MG63 (cell line): ENCODE measurements around the gene DHRS12. TPM values are rescaled to one million over a fixed set of nuclear protein-coding genes. Genes with fewer than 3 reads are reported as not detected.

Source experiments
- DNase-seq: peaks from one replicate; pipeline ENCODE4 v3.0.0-alpha.2; 2020
- H3K27me3 ChIP-seq: fragments of 250-450 bp; sonication (Bioruptor Pico); 2 replicates; pipeline ENCODE4 v1.5.1; 2020; ENCODE audit warnings: mild to moderate bottlenecking, moderate library complexity
- H3K36me3 ChIP-seq: fragments of 250-450 bp; sonication (Bioruptor Pico); 2 replicates; pipeline ENCODE4 v1.5.1; 2020; ENCODE audit warnings: mild to moderate bottlenecking, moderate library complexity
- H3K4me3 ChIP-seq: fragments of 250-450 bp; sonication (Bioruptor Pico); 2 replicates; pipeline ENCODE4 v1.5.1; 2020; ENCODE audit warnings: mild to moderate bottlenecking, moderate library complexity
- H3K9me3 ChIP-seq: fragments of 250-450 bp; sonication (Bioruptor Pico); 2 replicates; pipeline ENCODE4 v1.5.1; 2020; ENCODE audit warnings: mild to moderate bottlenecking, moderate library complexity
- total RNA-seq: library from RNA; depleted of rRNA; stranded (reverse); fragments of >200 nt; shearing (Covaris generic); gene quantifications from 2 replicates; pipeline ENCODE4 v1.2.3, GENCODE V29; 2014; ENCODE audit warnings: low replicate concordance; rRNA removed

DHRS12 gene
- total RNA-seq = 5.1 TPM in 1 of 2 replicates, not detected in the other

GRCh38 chr13:51803422-51804294 lies at the start of gene DHRS12:
Gene DHRS12, minus strand, starts transcription at chr13:51804163. Its CDS starts 4,504 bp downstream, at chr13:51799659.
- no peaks in the 10 kb centered on the region for H3K27me3 ChIP-seq
- H3K4me3 ChIP-seq = peak within 1 kb of the TSS; percentile 64
- H3K9me3 ChIP-seq = no peaks in the 10 kb centered on the region
- no peaks in the 10 kb centered on the region for H3K36me3 ChIP-seq
- peak; percentile 84 for DNase-seq

GRCh38 chr13:51849145-51850101 lies 45.5 kb upstream of the DHRS12 start:
- H3K36me3 ChIP-seq = no peaks in the 10 kb centered on the region
- no peaks in the 10 kb centered on the region for H3K9me3 ChIP-seq
- DNase-seq = no peak
- H3K4me3 ChIP-seq = no peak overlapping the region
- peaks cover 2% of the 10 kb centered on the region; the same call in 1 of the 2 replicates for H3K27me3 ChIP-seq

GRCh38 chr13:51848674-51849073 lies 44.7 kb upstream of the DHRS12 start:
- Histone ChIP-seq H3K9me3 (no peaks in the 10 kb centered on the region), H3K27me3 (peaks cover 8% of the 10 kb centered on the region), H3K4me3 (no peak overlapping the region), H3K36me3 (no peaks in the 10 kb centered on the region)
- DNase-seq = no peak

GRCh38 chr13:51846756-51847155 lies 42.8 kb upstream of the DHRS12 start:
- H3K36me3 ChIP-seq = no peaks in the 10 kb centered on the region
- no peaks in the 10 kb centered on the region for H3K9me3 ChIP-seq
- peaks cover 15% of the 10 kb centered on the region for H3K27me3 ChIP-seq
- DNase-seq = no peak
- no peak overlapping the region for H3K4me3 ChIP-seq

GRCh38 chr13:51845574-51846318 lies 41.8 kb upstream of the DHRS12 start:
- H3K27me3 ChIP-seq = peaks cover 16% of the 10 kb centered on the region
- H3K4me3 ChIP-seq = no peak overlapping the region; the same call in 1 of the 2 replicates
- no peak for DNase-seq
- H3K9me3 ChIP-seq = no peaks in the 10 kb centered on the region
- H3K36me3 ChIP-seq = no peaks in the 10 kb centered on the region

GRCh38 chr13:51844862-51845573 lies 41.1 kb upstream of the DHRS12 start, which contains the start of gene TMEM272:
Gene TMEM272, minus strand, starts transcription at chr13:51845177. Its CDS starts 6,647 bp downstream, at chr13:51838530.
- peak within 1 kb of the TSS; percentile 24 for H3K4me3 ChIP-seq
- H3K27me3 ChIP-seq = peaks cover 16% of the 10 kb centered on the region
- no peaks in the 10 kb centered on the region for H3K9me3 ChIP-seq
- DNase-seq = peak; percentile 60
- H3K36me3 ChIP-seq = no peaks in the 10 kb centered on the region

- H3K9me3 ChIP-seq = no peaks in the 10 kb centered on the region
- no peak overlapping the region for H3K4me3 ChIP-seq
- H3K36me3 ChIP-seq = no peaks in the 10 kb centered on the region
- DNase-seq = no peak
- H3K27me3 ChIP-seq = peaks cover 16% of the 10 kb centered on the region
Observed at GRCh38 chr13:51843529-51843928, 39.6 kb upstream of the DHRS12 start.

GRCh38 chr13:51841732-51842131 lies 37.8 kb upstream of the DHRS12 start:
- no peak overlapping the region for H3K4me3 ChIP-seq
- no peaks in the 10 kb centered on the region for H3K36me3 ChIP-seq
- H3K9me3 ChIP-seq = no peaks in the 10 kb centered on the region
- H3K27me3 ChIP-seq = peaks cover 16% of the 10 kb centered on the region
- DNase-seq = no peak

GRCh38 chr13:51840917-51841316 lies 37.0 kb upstream of the DHRS12 start:
- no peak overlapping the region for H3K4me3 ChIP-seq
- no peaks in the 10 kb centered on the region for H3K36me3 ChIP-seq
- DNase-seq = no peak
- H3K9me3 ChIP-seq = no peaks in the 10 kb centered on the region
- H3K27me3 ChIP-seq = peaks cover 16% of the 10 kb centered on the region

GRCh38 chr13:51839711-51840540 lies 36.0 kb upstream of the DHRS12 start:
- Histone ChIP-seq H3K4me3 (no peak overlapping the region), H3K9me3 (no peaks in the 10 kb centered on the region), H3K36me3 (no peaks in the 10 kb centered on the region), H3K27me3 (peaks cover 15% of the 10 kb centered on the region)
- no peak for DNase-seq

- no peaks in the 10 kb centered on the region for H3K36me3 ChIP-seq
- H3K27me3 ChIP-seq = peaks cover 7% of the 10 kb centered on the region
- DNase-seq = peak; percentile 32
- H3K9me3 ChIP-seq = no peaks in the 10 kb centered on the region
- no peak overlapping the region for H3K4me3 ChIP-seq
Observed at GRCh38 chr13:51838240-51838846, 34.4 kb upstream of the DHRS12 start.

GRCh38 chr13:51837016-51837415 lies 33.1 kb upstream of the DHRS12 start:
- 0 out of 2 replicates have a peak, but pooled peaks cover 5% of the 10 kb centered on the region for H3K27me3 ChIP-seq
- no peaks in the 10 kb centered on the region for H3K36me3 ChIP-seq
- H3K4me3 ChIP-seq = no peak overlapping the region
- no peak for DNase-seq
- no peaks in the 10 kb centered on the region for H3K9me3 ChIP-seq

- 0 out of 2 replicates have a peak, but pooled peaks cover 3% of the 10 kb centered on the region for H3K27me3 ChIP-seq
- DNase-seq = no peak
- H3K36me3 ChIP-seq = no peaks in the 10 kb centered on the region
- H3K4me3 ChIP-seq = no peak overlapping the region
- H3K9me3 ChIP-seq = no peaks in the 10 kb centered on the region
Observed at GRCh38 chr13:51834581-51835171, 30.7 kb upstream of the DHRS12 start.

GRCh38 chr13:51833980-51834379 lies 30.0 kb upstream of the DHRS12 start:
- Histone ChIP-seq H3K9me3 (no peaks in the 10 kb centered on the region), H3K27me3 (0 out of 2 replicates have a peak, but pooled peaks cover 3% of the 10 kb centered on the region), H3K4me3 (no peak overlapping the region), H3K36me3 (no peaks in the 10 kb centered on the region)
- DNase-seq = no peak
